ENCODE measurements around the gene DSCAM. TPM values are rescaled to one million over a fixed set of nuclear protein-coding genes. Genes with fewer than 3 reads are reported as not detected.

DSCAM gene
- total RNA-seq, 1 experiment from 2014 or later = 0.13 TPM

GRCh38 chr21:40166291-40166843 lies 680.6 kb downstream of the DSCAM start (continued):
- TF ChIP-seq, protein P1, sequence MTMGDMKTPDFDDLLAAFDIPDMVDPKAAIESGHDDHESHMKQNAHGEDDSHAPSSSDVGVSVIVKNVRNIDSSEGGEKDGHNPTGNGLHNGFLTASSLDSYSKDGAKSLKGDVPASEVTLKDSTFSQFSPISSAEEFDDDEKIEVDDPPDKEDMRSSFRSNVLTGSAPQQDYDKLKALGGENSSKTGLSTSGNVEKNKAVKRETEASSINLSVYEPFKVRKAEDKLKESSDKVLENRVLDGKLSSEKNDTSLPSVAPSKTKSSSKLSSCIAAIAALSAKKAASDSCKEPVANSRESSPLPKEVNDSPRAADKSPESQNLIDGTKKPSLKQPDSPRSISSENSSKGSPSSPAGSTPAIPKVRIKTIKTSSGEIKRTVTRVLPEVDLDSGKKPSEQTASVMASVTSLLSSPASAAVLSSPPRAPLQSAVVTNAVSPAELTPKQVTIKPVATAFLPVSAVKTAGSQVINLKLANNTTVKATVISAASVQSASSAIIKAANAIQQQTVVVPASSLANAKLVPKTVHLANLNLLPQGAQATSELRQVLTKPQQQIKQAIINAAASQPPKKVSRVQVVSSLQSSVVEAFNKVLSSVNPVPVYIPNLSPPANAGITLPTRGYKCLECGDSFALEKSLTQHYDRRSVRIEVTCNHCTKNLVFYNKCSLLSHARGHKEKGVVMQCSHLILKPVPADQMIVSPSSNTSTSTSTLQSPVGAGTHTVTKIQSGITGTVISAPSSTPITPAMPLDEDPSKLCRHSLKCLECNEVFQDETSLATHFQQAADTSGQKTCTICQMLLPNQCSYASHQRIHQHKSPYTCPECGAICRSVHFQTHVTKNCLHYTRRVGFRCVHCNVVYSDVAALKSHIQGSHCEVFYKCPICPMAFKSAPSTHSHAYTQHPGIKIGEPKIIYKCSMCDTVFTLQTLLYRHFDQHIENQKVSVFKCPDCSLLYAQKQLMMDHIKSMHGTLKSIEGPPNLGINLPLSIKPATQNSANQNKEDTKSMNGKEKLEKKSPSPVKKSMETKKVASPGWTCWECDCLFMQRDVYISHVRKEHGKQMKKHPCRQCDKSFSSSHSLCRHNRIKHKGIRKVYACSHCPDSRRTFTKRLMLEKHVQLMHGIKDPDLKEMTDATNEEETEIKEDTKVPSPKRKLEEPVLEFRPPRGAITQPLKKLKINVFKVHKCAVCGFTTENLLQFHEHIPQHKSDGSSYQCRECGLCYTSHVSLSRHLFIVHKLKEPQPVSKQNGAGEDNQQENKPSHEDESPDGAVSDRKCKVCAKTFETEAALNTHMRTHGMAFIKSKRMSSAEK (CRISPR knock-in tag; IDR thresholded peaks at IDR 0.05; ENCODE audit: borderline replicate concordance) = no peak
- TF ChIP-seq CTCF (IDR thresholded peaks at IDR 0.05) (no peak), PRDM15 (CRISPR knock-in tag; IDR thresholded peaks at IDR 0.05) (no peak), JAZF1 (CRISPR knock-in tag; IDR thresholded peaks at IDR 0.05) (no peak), FOXJ3 (CRISPR knock-in tag; IDR thresholded peaks at IDR 0.05; ENCODE audit: borderline replicate concordance) (no peak), ZNF512 (CRISPR knock-in tag; IDR thresholded peaks at IDR 0.05; ENCODE audit: borderline replicate concordance) (no peak), CREM (CRISPR knock-in tag; IDR thresholded peaks at IDR 0.05) (no peak)
- TF ChIP-seq, protein P2, sequence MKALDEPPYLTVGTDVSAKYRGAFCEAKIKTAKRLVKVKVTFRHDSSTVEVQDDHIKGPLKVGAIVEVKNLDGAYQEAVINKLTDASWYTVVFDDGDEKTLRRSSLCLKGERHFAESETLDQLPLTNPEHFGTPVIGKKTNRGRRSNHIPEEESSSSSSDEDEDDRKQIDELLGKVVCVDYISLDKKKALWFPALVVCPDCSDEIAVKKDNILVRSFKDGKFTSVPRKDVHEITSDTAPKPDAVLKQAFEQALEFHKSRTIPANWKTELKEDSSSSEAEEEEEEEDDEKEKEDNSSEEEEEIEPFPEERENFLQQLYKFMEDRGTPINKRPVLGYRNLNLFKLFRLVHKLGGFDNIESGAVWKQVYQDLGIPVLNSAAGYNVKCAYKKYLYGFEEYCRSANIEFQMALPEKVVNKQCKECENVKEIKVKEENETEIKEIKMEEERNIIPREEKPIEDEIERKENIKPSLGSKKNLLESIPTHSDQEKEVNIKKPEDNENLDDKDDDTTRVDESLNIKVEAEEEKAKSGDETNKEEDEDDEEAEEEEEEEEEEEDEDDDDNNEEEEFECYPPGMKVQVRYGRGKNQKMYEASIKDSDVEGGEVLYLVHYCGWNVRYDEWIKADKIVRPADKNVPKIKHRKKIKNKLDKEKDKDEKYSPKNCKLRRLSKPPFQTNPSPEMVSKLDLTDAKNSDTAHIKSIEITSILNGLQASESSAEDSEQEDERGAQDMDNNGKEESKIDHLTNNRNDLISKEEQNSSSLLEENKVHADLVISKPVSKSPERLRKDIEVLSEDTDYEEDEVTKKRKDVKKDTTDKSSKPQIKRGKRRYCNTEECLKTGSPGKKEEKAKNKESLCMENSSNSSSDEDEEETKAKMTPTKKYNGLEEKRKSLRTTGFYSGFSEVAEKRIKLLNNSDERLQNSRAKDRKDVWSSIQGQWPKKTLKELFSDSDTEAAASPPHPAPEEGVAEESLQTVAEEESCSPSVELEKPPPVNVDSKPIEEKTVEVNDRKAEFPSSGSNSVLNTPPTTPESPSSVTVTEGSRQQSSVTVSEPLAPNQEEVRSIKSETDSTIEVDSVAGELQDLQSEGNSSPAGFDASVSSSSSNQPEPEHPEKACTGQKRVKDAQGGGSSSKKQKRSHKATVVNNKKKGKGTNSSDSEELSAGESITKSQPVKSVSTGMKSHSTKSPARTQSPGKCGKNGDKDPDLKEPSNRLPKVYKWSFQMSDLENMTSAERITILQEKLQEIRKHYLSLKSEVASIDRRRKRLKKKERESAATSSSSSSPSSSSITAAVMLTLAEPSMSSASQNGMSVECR (CRISPR knock-in tag; IDR thresholded peaks at IDR 0.05; ENCODE audit: borderline replicate concordance) = no peak

DNA sequence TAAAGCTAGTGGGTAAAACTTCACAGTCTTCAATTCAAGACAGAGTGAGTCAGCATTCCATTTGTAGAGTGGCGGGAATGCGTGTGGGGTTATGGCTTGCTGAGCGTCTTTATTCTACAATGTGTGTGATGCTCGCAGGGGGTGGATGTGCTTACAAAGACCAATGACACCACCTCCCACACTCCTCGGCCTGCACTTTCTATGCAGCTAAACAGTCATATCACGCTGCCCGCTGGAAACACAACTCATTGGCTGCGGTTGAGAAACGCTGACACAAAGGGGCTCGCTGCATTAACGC lies 681.2 kb downstream of the DSCAM start:
- Mint-ChIP-seq H3K27ac (no peak overlapping the region), H3K9me3 (peaks cover 7% of the 10 kb centered on the region; the same call in 1 of the 2 replicates), H3K27me3 (ENCODE audit: low read depth) (peaks cover 2% of the 10 kb centered on the region; the same call in 1 of the 2 replicates), H3K4me1 (peaks cover 3% of the 10 kb centered on the region), H3K36me3 (no peaks in the 10 kb centered on the region), H3K4me3 (no peak overlapping the region)
- TF ChIP-seq NFE2L1 (CRISPR knock-in tag; IDR thresholded peaks at IDR 0.05) (peak; percentile 74; the same call in 1 of the 2 replicates), NFATC4 (CRISPR knock-in tag; IDR thresholded peaks at IDR 0.05) (no peak), GRHL2 (CRISPR knock-in tag; IDR thresholded peaks at IDR 0.05; ENCODE audit: insufficient replicate concordance, severe bottlenecking) (no peak)
- peak; percentile 62 for ATAC-seq
- ChIA-PET POLR2A (no interaction called here), CTCF (interaction anchor here (1.5 to 2.4 kb wide), 4 partner anchors 8 to 220 kb away, joined by 4 to 10 read pairs (median 9); no protein-coding TSS in a partner anchor)
- DNase-seq (ENCODE audit: low spot score) = no peak
